ENCODE results near the gene DCDC2.

DCDC2 gene

GRCh38 chr6:24140591-24140990, 217.3 kb downstream of the DCDC2 start:
- DNase-seq: no peak

- DNase-seq: no peak
Measured at GRCh38 chr6:24139639-24140038, 218.2 kb downstream of the DCDC2 start.

GRCh38 chr6:24139080-24139479, 218.8 kb downstream of the DCDC2 start:
- DNase-seq: no peak

GRCh38 chr6:24131751-24132150, 226.1 kb downstream of the DCDC2 start:
- DNase-seq: no peak

- no peak for DNase-seq
Measured at GRCh38 chr6:24127316-24127715, 230.5 kb downstream of the DCDC2 start.

- DNase-seq: no peak
Measured at GRCh38 chr6:24126586-24127192, 231.2 kb downstream of the DCDC2 start.

- DNase-seq: no peak
Measured at GRCh38 chr6:24125980-24126379, 231.9 kb downstream of the DCDC2 start, which contains the start of gene NRSN1. Gene NRSN1 (plus strand): TSS chr6:24126215. CDS start chr6:24134328, 8,113 bp downstream.

GRCh38 chr6:24122139-24122538, 235.7 kb downstream of the DCDC2 start:
- no peak for DNase-seq

All from stimulated activated naive CD4-positive, alpha-beta T cell treated with Interleukin-2 at 50 U/mL for 16 hours (primary cell).